NOMO-1 treated with DMSO at 0.1 percent for 48 hours (cell line): ENCODE measurements around the gene SULT1C2.

Experiments used
- DNase-seq: peaks from one replicate; lab custom pipeline; 2025; ENCODE audit not compliant: unreplicated experiment; lab: John Stamatoyannopoulos, UW

Gene SULT1C2

DNA sequence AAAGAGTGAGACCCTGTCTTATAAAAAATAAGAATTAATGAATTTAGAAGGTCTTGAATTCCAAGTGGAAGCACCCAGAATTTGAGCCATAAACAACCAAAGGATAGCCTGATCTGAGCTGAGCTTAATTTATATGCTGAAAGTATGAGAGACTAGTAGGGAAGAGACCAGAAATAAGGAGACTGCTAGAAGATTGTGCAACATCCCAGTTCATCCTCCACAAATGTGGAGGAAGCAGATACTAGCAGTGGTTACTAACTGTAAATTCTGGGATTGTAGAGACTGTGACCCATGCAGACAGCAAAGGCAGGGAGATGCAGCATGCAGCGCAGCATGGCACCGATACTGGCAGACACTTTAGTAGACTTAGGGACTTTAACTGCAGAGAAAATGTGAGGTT is 1.5 kb upstream of the SULT1C2 start:
- DNase-seq = no peak

DNA sequence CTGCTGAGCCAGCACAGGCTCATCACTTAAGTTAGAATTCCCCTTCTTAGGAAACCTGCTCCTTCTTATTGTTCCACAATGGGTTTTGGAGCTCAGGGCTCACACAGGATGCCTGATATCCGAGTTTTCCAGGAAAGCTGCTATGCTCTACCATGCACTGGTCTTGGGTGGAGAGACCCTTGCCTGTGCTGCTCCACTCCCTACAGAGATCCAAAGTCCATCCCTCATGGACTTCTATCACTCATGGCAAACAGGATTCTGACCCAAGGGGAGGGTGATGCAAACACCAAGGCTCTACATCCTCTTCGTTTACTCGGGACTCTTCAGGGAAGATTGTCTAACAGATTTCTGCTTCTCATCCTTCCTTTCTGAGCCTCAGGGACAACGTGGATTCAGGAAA is 5.2 kb downstream of the SULT1C2 start:
- no peak for DNase-seq

DNA sequence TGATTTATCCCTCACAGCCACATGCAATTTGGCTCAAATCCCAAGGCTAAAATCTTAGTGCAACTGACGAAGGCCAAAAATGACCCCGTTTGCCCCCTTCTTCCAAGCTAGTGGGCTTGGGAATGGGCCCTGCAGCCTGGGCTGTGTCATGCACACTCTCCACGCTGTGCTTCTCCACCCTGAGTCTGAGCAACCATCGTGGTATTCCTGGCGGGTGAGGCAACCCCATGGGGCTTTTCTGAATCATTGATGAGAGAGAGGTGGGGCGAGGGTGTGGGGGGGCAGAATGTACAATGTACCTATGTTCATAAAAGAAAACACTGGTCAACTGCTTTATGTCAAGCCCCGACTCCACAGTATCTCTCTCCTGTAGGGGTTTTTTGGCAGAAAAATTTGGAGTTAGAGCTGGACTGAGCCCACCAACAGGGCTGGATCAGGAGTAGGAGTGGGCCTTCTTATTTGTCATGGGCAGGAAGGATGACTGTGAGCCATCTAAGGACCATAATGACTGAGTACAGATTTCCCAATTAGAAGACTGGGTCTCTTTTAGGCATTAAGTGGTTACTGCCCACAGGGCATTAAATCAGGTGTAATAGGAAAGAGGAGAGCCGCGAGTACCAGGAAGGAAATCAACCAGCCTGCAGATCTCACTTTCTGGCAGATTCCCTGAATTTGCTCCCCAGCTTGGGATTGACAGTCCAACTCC is 8.9 kb downstream of the SULT1C2 start:
- no peak for DNase-seq

DNA sequence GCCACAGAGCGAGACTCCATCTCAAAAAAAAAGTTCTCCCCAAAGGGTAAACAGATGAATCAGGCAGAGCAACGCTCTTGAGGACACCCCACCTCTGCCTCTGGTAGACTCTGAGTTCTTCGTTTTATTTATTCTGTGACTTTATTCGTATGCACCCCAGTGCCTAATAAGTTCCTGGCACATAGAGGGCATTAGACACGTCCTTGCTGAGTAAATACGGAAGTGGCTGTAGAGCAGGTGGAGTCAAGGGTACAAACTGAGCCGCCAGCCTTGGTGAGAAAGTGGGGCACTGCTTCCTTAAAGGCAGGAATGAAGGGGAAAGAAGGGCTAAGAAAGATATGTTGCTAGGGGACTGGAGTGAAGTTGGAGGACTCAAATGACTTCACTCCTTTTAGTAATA is 12.9 kb downstream of the SULT1C2 start:
- DNase-seq = no peak

DNA sequence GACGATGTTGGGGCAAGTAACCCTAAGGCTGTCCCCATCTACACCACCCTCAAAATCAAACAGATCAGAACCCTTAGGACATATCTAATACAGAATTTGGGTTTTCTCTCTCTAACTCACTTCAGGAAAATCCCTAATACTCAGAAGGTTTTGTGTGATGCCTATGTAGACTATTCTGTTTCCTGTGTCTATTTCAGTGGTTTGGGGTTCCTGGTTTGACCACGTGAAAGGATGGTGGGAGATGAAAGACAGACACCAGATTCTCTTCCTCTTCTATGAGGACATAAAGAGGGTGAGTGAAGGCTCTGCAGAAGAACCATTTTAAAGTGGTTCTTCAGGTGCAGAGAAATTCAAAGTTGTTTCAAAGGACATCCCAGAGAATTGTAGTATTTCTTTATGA is 16.3 kb downstream of the SULT1C2 start:
- DNase-seq = no peak

DNA sequence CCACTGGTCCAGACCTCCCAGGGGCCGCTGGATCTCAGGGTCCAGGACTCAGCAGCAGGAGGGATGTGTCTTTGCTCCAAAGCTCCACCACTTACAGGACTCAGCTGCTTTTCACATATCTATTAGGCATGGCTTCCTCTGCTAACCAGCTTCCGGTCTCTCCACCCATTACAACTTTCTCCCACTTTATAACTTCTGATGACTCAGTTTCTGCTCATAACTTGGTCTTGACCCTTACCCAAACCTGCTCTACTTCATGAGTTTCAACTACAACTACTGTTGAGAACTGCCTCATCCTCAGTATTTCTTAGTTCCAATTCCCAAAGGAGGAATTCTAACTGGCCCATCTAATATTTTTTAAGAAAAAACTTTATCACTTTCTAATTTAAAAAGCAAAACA is 17.2 kb downstream of the SULT1C2 start:
- no peak for DNase-seq

DNA sequence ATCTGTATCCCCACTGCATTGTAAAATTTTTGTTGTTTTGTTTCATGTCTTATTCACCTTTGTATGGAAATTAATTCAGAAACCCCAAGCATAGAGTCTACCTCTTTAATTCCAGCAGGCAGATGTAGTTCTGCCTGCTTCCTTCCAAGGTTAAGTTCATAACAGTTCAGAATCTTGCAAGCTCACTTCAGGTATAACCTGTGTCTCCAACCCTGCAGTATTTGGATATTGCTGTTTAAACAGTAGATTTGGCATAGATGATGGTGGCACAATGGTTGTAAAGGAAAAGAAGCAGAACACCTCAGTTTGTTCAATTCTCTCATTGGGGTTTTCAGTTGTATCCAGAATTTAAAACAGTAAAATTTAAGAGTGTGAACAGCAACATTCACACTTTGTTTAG is 21.2 kb downstream of the SULT1C2 start:
- DNase-seq = no peak

DNA sequence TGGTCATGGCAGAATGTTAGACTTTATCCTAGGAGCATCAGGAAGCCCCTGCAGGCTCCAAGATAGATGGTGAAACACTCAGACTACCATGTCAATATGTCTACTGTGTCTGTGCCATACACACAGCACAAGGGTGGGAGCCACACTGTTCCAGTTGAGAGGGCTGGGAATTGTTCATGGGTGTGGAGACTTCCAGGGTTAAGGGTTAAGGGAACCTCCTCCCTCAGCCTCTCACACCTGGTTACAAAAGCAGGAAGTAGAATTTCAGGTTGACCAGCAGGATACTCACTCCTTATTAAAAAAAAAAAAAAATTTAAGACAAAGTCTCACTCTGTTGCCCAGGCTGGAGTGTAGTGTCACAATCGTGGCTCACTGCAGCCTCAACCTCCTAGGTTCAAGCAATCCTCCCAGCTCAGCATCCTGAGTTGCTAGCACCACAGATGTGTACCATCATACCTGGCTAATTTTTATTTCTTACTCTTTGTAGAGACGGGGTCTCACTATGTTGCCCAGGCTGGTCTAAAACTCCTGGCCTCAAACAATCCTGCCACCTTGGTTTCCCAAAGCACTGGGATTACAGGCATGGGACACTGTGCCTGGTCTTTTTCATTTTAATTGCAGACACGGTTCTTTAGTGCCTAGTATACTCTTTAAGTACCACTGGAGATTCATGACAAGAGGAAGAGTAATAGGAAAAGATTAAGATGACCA is 26.0 kb downstream of the SULT1C2 start:
- no peak for DNase-seq

DNA sequence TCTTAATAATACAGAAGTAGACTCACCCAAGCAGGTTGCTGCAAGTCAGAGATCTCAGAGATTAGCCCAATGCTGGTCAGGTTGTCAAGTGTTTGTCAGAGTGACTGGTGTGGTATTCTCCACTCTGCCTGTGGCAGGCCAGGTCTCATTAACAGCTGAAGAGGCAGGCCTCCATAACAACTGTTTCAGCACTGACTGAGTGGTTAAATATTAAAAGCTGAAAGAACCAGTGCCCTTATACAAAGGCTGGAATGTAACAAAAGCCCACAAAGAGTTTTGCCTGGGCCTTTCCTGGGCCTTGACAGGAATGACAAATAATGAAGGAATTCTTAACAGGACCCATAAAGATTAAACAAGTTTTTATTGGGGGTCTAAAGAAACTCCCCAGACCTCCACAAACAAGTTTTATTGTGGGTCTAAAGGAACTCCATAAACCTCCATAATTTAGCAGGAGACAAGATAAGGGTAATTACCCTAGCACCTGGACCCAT is 26.8 kb downstream of the SULT1C2 start:
- no peak for DNase-seq

DNA sequence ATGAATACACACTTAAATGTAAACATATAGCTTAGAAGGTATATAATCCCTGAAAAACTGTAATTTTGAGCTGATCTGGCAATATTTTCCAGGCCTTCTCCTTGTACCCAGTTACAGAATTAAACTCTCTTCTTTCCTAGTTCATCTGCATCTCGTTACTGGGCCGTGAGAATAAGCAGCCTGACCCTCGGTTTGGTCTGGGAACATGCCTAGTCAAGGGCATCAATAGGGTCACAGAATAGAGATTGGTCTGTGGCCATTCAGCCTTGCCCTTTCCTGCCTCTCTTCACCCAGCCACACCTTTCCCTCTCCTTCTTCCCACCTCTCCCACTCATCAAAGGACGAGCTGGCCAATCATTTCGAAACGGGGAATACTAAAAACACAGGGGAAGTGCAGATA is 27.3 kb downstream of the SULT1C2 start:
- no peak for DNase-seq

DNA sequence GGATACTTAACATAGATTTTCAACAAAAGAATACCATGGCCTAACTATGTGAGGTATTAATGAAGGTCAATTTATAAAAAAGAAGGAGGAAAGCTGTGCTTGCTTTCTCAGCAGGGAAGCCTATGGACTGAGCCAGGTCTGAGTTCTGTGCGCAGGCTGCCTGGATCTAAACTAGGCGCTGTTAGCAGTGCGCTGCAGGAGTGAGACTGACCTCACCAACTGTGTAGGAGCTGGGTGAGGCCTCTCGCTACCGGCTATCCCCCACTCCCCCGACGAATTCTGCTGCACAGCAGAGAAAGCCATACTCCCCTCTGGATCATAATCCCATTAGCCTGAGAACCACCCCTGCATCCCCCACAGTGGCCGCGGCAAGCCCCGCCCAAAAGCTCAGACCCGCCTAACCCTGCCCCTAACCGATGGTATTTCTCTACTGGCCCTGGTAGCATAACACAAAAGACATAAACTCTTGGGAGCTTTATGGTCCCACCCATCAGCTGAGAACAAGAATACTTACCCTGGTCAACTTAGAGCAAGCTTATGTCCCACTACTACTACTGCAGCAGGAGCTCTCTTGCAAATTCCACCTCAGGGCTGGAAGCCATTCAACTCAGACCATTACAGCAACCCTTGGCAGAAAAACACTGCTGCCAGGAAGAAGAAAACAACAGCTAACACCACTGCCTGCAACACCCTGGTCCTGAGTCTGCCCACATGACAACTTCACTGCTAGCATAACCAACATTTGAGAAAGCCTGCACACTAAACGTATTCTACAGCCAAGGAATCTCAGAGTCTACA is 28.0 kb downstream of the SULT1C2 start:
- DNase-seq = no peak

DNA sequence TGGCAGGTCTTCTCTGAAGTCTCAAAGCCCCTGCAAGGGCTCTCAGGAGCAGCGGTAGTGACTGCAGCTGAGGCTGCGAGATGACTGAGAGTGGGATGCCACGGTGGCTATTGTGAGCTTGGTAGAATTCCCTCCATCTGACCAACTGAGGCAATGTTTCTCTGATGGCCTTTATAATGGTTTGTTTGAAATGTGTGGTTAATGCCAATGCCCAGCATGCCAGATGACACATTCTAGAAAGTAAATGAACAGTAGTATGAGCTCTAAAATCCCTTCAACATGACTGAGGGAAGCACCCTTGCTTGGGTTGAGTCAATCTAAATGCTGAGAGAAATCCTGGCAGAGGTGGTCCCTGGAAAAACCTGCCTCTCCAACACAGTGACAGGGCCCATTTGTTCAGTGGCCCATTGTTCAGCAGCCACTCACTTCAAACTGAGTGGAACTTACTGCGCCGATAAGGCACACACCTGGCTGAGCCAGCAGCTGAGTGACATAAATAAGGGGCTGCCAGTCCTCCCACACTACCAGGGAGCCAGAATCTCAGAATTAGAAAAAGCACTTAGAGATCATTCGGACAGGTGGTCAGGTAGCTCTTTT is 31.7 kb downstream of the SULT1C2 start:
- no peak for DNase-seq

DNA sequence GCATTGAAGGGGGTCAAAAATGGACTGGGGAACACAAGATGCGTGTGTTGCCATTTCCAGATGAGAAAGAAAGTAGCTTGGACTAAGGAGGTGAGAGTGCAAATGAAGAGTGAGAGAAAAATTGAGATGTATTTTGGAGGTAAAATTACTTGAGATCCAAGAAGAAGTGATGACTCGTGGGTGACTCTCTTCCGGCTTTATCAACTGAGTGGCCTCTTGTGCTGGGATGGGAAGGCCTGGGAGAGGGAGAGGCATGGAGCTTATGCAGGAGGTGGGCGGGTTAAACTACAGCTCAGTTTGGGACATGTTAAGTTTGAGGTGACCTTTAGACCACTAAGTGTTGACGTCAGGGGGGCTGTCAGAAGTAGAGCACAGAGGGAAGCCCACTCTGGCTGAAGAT is 34.9 kb downstream of the SULT1C2 start:
- no peak for DNase-seq

DNA sequence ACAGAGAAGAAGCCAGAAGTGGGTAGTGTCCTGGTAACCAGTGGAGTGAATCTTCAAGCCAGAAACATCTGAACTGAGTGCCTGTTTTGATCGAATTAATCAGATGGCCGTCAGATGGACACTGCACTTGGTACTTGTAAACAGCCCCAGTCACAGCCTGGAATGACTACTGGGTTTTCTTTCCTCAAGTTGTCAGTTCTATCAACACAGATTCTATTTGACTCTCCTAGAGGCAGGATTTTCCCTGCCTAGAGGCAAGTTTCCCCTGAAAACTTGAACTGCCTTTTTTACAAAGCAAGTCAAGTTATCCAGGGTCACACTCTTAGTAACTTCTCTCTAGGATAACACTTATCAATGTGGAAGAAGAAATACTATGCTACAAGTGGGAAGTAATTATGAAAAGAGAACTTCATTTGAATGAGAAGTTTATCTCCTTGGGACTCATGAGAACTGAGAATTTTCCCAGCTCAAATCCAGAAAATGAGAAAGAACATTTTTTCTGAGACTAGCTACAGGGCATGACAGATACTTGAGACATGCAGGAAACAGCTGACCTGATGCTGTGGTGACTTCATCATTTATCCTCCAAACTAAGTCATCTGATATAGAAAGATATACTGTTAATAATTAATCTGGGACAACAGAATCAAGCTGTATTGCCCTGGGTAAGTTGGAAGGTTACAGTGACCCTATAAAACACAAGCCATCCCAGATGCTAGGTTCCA is 36.0 kb downstream of the SULT1C2 start:
- DNase-seq = no peak

DNA sequence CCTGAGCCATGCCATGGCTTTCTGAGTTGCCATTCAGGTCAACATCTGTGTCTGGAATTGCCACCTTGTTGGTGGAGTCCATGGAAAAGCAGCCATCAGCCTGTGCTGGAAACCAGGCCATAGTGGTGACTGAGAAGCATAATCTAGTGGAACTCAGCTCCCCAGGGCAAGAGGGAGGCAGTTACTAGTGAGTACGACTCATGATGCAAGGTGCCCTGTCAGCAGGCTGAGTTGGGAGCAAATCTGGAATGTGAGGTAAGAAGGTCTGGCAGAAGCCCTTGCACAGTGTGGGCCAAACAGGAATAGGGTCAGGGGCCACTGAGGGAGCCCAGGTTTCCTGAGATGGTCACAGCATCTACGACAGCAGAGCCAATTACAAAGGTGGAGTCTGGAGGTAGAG is 37.1 kb downstream of the SULT1C2 start:
- no peak for DNase-seq

DNA sequence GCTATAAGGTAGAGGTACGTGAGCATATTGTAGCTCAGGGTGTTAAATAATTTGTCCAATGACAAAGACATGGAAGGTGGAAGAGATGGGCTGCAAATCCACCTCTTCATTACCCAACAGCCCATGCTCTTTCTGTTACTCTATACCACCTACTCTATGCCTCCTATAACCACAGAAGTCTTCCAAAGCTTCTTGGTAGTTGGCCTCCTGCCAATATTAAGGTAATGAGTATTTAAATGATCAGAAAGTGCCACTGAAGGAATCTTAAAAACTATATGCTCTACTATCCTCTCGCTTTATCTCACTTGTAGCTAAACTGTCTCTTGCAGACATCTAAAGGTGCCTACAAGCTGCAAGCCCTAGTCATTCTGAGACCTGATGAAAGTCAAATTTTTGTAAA is 41.1 kb downstream of the SULT1C2 start:
- no peak for DNase-seq

DNA sequence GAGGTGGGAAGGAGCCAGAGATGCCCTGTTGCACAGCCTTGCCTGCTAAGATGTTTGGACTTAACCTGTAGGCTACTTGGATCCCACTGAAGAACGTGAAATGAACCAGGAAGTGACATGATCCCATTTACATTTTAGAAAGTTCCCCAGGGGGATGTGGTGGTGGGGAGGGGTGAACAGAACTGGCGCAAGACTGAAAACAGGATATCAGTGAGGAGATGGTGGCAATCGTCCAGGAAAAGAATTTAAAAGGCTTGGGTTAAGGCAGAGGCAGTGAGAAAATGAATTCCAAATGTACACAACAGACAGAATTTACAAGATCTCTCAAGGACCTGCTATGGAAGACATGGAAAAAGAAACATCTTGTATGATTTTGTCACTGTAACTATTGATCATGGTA is 42.3 kb downstream of the SULT1C2 start:
- no peak for DNase-seq

DNA sequence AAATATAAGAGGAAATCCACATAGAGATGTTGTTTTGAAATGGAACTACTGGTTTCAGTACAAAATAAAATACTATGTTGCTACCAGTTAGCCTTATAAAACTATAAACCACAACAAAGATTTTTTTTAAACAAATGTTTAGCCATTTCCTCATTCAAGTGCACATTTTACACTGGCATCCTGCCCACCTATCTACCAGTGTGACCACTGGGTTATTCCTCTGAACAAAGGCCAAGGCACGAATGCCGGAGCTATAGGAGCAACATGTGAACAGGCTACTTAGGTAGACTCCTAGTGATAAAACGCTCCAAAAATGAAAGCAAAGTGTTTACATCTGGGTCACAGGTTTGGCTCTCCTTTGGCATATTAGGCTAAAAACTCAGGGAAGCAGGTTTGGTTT is 57.3 kb downstream of the SULT1C2 start:
- no peak for DNase-seq

DNA sequence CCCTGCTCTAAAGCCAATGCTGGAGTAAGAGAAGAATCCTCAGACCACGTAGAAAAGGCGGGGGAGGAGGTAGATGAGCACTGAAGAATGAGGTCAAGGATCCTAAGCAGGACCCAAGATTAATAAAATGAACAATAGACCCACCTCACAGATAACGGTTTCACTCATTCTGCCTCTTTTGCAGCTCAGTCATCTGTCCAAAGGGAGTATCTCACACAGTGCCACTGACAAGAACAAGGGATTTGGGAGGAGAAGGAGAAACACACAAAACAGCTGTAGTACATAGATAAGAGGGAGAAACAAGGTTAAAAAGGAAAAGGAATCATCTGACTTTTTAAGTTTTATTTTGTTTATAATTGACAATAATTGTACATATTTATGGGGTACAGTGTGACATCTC is 58.1 kb downstream of the SULT1C2 start:
- no peak for DNase-seq

DNA sequence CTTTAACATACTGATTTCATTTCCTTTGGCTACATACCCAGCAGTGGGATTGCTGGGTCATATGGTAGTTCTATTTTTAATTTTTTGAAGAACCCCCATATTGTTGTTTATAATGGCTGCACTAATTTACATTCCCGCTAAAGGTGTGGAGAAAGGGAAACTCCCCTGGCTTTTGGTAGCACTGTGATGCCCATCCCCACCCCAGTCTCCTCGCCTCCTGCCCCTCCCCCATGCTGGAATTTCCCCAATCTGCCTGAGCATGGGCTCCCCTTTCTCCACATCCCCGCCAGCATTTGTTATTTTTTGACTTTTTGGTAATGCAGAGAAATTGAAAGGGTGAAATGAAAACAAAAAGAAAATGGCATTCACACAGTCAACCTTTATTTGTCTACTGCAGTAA is 59.1 kb downstream of the SULT1C2 start:
- no peak for DNase-seq
